ENCODE results near the gene R3HCC1L.

DNA sequence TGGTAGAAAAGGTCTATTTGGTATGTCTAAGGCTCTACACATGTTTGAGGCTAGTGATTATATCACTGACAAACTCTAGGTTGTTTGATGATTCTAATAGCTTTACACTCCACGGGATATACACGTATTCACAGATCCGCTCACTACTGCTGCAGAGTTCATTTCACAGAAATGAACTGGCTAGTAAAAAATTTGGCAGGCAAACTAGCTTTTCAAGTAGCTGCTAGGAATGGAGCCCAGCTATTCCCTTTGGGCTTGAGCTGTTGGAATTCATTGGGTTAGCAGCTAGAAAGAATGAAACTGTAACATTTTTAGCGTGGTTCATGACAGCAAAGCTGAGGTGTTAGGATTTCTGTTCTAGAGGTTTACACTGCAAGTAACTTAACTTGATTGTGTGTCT lies 37.6 kb downstream of the R3HCC1L start:
- TF ChIP-seq, protein P1, sequence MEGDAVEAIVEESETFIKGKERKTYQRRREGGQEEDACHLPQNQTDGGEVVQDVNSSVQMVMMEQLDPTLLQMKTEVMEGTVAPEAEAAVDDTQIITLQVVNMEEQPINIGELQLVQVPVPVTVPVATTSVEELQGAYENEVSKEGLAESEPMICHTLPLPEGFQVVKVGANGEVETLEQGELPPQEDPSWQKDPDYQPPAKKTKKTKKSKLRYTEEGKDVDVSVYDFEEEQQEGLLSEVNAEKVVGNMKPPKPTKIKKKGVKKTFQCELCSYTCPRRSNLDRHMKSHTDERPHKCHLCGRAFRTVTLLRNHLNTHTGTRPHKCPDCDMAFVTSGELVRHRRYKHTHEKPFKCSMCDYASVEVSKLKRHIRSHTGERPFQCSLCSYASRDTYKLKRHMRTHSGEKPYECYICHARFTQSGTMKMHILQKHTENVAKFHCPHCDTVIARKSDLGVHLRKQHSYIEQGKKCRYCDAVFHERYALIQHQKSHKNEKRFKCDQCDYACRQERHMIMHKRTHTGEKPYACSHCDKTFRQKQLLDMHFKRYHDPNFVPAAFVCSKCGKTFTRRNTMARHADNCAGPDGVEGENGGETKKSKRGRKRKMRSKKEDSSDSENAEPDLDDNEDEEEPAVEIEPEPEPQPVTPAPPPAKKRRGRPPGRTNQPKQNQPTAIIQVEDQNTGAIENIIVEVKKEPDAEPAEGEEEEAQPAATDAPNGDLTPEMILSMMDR (IDR thresholded peaks at IDR 0.05) = no peak
- no peak for TF ChIP-seq POLR2A (IDR thresholded peaks at IDR 0.05)
